Adrenal gland (tissue), 5 donors: ENCODE results near the gene DNTT.

Source experiments
- POLR2A ChIP-seq, 2 donors: fragments of 450-650 bp; IDR thresholded peaks; one replicate each; pipeline ENCODE4 v1.6.1; 2017; ENCODE audit warnings: antibody characterized with exemption in 2 of 2, mild to moderate bottlenecking in 2 of 2, moderate library complexity in 1 of 2
- TF ChIP-seq, protein P1 (sequence below), 6 experiments: fragments of 450-650 bp in 4 of 6; fragments of 200-600 bp in 2 of 6; sonication (generic) in 1 of 6; IDR thresholded peaks; 1 replicate in 5 of 6; 2 replicates in 1 of 6; pipeline versions ENCODE4 v1.5.1 to v1.8.0; 2016 to 2021; ENCODE audit warnings: antibody characterized with exemption in 6 of 6, mild to moderate bottlenecking in 2 of 6, moderate library complexity in 1 of 6
- donor health status: DM: no; HTN: no; CAD: no.

DNA sequence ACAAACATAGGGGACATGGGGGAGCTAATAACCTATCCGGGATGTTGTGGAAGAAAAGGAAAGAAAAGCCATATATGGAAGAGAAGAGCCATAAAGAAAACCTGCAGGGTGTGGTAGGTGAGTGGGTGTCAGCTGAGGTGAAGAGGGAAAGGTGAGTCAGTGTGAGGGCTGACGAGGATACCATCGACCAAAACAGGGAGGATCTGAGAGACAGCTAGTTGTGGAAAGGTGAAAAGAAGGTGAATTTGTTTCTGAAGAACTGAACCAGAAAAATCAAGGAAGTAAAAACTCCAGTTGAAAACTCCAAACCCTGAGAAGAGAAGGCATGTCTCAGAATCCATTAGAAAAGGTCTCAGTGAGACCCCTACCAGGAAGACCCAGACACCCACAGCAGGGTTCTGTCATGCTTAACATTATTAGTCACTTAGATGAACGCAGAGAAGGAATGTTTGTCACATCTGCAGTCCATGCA lies 37.0 kb upstream of the DNTT start:
- TF ChIP-seq, protein P1, sequence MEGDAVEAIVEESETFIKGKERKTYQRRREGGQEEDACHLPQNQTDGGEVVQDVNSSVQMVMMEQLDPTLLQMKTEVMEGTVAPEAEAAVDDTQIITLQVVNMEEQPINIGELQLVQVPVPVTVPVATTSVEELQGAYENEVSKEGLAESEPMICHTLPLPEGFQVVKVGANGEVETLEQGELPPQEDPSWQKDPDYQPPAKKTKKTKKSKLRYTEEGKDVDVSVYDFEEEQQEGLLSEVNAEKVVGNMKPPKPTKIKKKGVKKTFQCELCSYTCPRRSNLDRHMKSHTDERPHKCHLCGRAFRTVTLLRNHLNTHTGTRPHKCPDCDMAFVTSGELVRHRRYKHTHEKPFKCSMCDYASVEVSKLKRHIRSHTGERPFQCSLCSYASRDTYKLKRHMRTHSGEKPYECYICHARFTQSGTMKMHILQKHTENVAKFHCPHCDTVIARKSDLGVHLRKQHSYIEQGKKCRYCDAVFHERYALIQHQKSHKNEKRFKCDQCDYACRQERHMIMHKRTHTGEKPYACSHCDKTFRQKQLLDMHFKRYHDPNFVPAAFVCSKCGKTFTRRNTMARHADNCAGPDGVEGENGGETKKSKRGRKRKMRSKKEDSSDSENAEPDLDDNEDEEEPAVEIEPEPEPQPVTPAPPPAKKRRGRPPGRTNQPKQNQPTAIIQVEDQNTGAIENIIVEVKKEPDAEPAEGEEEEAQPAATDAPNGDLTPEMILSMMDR (IDR thresholded peaks at IDR 0.05) = no peak
- no peak for TF ChIP-seq POLR2A (IDR thresholded peaks at IDR 0.05)
